ENCODE results near the gene TRIM31. TPM values are rescaled to one million over a fixed set of nuclear protein-coding genes. Genes with fewer than 3 reads are reported as not detected.
"Not testable (repeated sequence)": the region's sequence is repeated elsewhere in the genome, so short reads cannot be mapped to it uniquely, and the experiment has no call there.

The TRIM31 gene
- total and polyA plus RNA-seq, 9 donors, result 0.06 to 0.44 (median 0.12) TPM; not detected in 6

DNA sequence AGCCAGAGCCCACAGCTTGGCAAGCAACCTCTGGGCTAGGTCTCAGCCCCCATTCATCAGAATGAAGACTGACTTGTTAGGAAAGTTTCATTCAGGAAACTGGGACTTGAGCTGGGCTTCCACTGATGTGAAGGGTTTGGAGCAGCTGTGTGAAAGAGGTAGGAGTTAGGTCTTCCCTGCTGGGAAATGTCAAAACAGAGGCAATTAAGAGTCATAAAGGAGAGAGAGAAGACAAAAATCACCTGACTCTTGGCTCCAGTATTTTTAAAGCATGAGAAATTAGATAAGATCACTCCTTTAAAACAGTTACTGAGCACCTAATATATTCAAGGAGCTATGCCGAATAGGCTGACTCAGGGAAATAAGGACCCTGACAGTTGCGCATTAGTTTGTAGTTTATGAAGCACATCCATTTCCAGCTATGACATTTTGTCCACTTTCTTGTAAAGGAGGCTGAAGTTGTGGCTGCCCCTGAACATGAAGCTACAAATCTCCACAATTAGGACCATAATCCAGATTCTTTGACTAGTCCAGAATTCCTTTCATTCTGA is 19.1 kb upstream of the TRIM31 start:
- Histone ChIP-seq H3K9me3 (replicated peaks; ENCODE audit: control insufficient read depth, low read depth, low read length) (no peaks in the 10 kb centered on the region), H3K27ac (ENCODE audit: low read length) (no peak overlapping the region), H3K4me3 (ENCODE audit: low read length) (no peak overlapping the region), H3K4me1 (ENCODE audit: control insufficient read depth, insufficient read depth, low read length) (peaks cover 4% of the 10 kb centered on the region), H3K36me3 (ENCODE audit: control insufficient read depth, insufficient read depth, low read length) (no peaks in the 10 kb centered on the region), H3K27me3 (ENCODE audit: control insufficient read depth, insufficient read depth, low read length) (peaks cover 40% of the 10 kb centered on the region)
- no peak for DNase-seq
- WGBS (ENCODE audit: insufficient coverage), result no CpG with 5 or more reads among the region's 2 CpGs

DNA sequence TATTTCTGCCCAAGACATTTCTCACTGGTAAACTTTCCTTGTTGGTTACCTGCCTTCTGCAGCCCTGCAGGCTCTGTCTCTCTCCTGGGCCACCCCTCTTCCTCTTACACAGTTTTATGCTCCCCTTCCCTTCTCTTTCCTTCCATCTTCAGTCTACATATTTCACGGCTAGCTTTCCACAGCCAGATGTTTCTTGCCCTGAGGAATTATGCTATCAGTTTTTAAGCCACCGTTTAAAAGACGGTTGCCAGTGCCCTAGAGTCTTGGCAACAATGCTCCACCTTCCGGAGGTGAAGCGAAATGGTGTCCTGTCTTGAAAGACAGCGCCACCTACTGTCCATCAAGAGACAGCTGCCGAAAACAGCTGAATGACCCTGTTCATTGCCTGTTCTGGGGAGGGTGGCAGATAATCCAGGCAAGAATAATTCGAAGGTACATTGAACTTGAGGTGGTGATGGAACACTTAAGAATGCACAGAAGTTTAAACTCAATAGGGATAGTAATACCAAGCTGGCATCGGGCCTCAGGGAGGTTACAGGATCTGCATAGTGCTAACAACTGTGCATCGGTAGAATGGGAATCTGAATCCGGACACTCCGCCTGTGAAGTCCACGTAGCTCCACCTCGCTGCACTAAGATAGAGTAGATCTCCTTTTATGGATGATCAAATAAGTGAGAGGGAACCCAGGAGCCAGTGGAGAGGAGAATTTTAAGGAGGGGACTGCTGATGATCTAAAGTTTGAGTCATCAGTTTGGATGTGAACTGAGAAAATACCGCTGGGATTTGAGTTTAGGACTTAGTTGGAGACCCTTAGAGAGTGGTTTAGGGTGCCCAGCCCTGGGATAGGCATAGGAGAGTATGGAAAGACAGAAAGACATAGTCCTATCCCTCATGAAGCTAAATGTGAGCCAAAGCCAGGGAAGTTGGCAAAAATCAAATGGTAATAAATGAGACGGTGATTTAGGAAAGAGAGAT is 18.3 kb upstream of the TRIM31 start:
- Histone ChIP-seq H3K27me3 (ENCODE audit: control insufficient read depth, insufficient read depth, low read length) (peaks cover 47% of the 10 kb centered on the region), H3K4me3 (ENCODE audit: low read length) (no peak overlapping the region), H3K36me3 (ENCODE audit: control insufficient read depth, insufficient read depth, low read length) (no peaks in the 10 kb centered on the region), H3K27ac (ENCODE audit: low read length) (no peak overlapping the region), H3K4me1 (ENCODE audit: control insufficient read depth, insufficient read depth, low read length) (peaks cover 4% of the 10 kb centered on the region), H3K9me3 (replicated peaks; ENCODE audit: control insufficient read depth, low read depth, low read length) (no peaks in the 10 kb centered on the region)
- DNase-seq, result peak; percentile 87
- 33% methylated on average over 13 of the region's 16 CpGs for WGBS (ENCODE audit: insufficient coverage)

DNA sequence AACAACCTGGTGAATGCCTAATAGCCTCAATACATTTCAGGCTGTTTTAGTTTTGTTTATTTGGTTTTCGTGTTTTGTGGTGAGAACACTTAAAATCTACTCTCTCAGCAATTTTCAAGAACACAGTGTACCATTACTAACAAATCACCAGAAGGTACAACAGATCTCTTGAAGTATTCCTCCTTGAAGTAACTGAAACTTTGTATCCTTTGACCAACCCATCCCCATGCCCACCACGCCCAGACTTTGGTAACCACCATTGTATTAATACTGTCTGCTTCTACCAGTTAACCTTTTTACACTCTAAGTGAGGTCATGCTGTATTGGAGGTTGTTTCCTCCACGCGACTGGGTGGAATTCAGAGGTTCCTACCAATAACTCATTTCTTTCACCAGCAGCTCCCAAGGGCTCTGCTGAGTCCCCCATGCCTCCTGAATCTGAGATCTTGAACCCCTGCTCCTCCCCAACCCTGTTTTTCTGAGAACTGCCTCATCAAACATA is 17.3 kb upstream of the TRIM31 start:
- peaks cover 4% of the 10 kb centered on the region for H3K4me1 ChIP-seq (ENCODE audit: control insufficient read depth, insufficient read depth, low read length)
- DNase-seq, result no peak
- H3K9me3 ChIP-seq (replicated peaks; ENCODE audit: control insufficient read depth, low read depth, low read length), result no peaks in the 10 kb centered on the region
- no peak overlapping the region for H3K4me3 ChIP-seq (ENCODE audit: low read length)
- WGBS (ENCODE audit: insufficient coverage), result no CpG with 5 or more reads among the region's 4 CpGs
- no peaks in the 10 kb centered on the region for H3K36me3 ChIP-seq (ENCODE audit: control insufficient read depth, insufficient read depth, low read length)
- H3K27me3 ChIP-seq (ENCODE audit: control insufficient read depth, insufficient read depth, low read length), result peaks cover 54% of the 10 kb centered on the region
- H3K27ac ChIP-seq (ENCODE audit: low read length), result no peak overlapping the region

DNA sequence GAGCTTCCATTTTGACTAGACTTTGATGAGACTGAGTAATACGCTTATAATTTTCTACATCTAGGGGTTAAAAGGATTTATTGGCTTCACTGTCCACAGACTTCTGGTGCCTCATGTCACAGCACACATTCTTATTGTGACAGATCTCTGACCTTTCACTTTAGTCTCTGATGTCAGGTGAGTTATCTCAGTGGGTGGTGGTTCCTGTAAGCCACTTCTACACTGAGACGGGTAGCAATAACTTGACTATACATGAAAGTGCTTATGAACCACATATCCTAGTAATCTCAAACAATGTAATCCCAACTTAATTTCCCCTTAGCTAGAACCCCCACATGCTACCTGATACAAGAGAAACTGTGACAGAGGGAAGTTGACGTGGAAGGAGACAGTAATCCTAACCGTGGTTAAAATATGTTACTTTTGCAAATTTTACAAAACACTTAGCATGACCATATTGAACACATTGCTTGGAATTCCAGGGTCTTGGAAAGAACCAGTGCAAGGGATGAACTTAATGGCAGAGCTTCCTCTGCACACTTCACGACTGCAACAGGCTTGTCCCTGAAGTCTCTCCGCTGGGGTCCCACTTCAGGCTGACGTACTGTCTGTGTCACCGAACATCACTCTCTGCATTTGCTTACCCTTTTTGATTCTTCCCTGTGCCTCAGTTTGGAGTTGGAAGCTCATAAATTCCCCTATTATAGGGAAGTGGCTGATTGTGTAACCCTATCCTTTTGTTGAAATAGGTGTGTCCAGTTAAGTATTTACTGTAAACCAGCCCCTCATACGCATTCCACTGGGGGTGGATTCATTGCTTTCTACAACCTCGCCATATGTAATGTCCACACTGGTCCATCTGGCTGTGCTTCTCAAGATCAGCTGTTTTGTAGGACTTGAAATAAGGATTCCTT is 16.6 kb upstream of the TRIM31 start:
- Histone ChIP-seq H3K27ac (ENCODE audit: low read length) (no peak overlapping the region), H3K9me3 (replicated peaks; ENCODE audit: control insufficient read depth, low read depth, low read length) (no peaks in the 10 kb centered on the region), H3K27me3 (ENCODE audit: control insufficient read depth, insufficient read depth, low read length) (peaks cover 53% of the 10 kb centered on the region), H3K4me3 (ENCODE audit: low read length) (no peak overlapping the region), H3K36me3 (ENCODE audit: control insufficient read depth, insufficient read depth, low read length) (no peaks in the 10 kb centered on the region), H3K4me1 (ENCODE audit: control insufficient read depth, insufficient read depth, low read length) (peaks cover 4% of the 10 kb centered on the region)
- DNase-seq, result no peak
- WGBS (ENCODE audit: insufficient coverage), result 50% methylated on average over 2 of the region's 10 CpGs

DNA sequence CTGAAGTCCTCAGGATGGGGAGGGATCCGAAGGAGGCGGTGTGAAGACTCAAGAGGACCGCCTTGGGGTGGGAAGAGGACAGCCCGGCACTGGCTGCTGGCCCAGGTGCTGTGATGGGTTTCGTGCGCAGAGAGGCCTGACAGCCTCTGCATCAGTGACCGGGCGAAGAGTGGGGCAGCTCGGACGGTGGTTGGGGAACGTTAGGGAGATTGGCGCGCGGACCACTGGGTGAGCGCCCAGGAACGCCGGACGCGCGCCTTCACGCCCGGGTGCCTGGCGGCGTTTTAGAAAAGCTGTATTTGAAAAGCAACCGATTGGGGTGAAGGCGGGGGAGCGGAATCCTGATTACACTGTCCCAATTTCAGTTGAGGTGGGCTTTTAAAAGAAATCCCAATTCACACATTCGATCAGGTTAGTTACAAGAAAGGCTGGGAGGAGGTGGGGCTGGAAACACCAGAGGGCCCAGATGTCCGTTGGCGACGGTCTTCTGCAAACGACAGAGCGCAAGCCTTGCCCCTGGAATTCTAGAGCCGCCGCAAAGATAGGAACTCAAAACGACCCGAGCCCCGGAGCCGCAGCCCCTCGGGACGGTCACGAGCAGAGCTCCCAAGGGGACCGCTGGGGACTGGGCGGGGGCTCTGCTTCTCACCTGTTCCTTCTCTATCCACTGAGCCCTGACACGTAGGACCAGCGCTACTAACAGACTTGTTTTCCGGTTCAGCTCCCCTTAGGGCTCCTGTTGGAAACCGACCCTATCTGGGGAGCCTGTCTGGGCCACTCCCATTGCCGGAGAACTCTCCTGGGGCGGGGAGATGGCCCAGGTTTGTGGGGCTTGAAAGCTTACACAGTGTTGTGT is 14.6 kb upstream of the TRIM31 start:
- Histone ChIP-seq H3K36me3 (ENCODE audit: control insufficient read depth, insufficient read depth, low read length) (no peaks in the 10 kb centered on the region), H3K27ac (ENCODE audit: low read length) (no peak overlapping the region), H3K4me1 (ENCODE audit: control insufficient read depth, insufficient read depth, low read length) (peaks cover 4% of the 10 kb centered on the region), H3K9me3 (replicated peaks; ENCODE audit: control insufficient read depth, low read depth, low read length) (no peaks in the 10 kb centered on the region), H3K4me3 (ENCODE audit: low read length) (no peak overlapping the region), H3K27me3 (ENCODE audit: control insufficient read depth, insufficient read depth, low read length) (peaks cover 55% of the 10 kb centered on the region)
- peak; percentile 7 for DNase-seq
- WGBS (ENCODE audit: insufficient coverage), result 4% methylated on average over 42 of the region's 50 CpGs

DNA sequence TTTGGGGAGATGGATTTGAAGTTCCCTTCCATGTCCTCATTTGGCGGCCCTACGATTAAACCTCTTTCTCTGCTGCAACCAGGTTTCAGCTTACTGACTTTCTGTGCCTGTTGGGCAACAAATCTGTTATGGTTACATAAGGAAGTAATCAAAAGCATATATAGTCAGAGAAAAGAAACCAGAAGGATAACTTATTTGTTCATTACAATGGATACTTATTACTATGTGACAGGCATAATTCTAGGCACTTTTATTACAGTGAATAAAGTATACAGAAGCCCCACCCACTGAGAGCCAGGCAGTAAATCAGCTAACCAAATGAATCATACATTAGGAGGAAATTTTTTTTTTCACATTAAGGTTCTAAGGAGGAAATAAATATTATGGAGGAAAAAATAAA is 9.6 kb upstream of the TRIM31 start:
- DNase-seq, result no peak
- no peaks in the 10 kb centered on the region for H3K9me3 ChIP-seq (replicated peaks; ENCODE audit: control insufficient read depth, low read depth, low read length)
- H3K27me3 ChIP-seq (ENCODE audit: control insufficient read depth, insufficient read depth, low read length), result peaks cover 32% of the 10 kb centered on the region
- no peak overlapping the region for H3K4me3 ChIP-seq (ENCODE audit: low read length)
- no peaks in the 10 kb centered on the region for H3K36me3 ChIP-seq (ENCODE audit: control insufficient read depth, insufficient read depth, low read length)
- H3K27ac ChIP-seq (ENCODE audit: low read length), result no peak overlapping the region
- no CpG with 5 or more reads among the region's 2 CpGs for WGBS (ENCODE audit: insufficient coverage)
- no peaks in the 10 kb centered on the region for H3K4me1 ChIP-seq (ENCODE audit: control insufficient read depth, insufficient read depth, low read length)

DNA sequence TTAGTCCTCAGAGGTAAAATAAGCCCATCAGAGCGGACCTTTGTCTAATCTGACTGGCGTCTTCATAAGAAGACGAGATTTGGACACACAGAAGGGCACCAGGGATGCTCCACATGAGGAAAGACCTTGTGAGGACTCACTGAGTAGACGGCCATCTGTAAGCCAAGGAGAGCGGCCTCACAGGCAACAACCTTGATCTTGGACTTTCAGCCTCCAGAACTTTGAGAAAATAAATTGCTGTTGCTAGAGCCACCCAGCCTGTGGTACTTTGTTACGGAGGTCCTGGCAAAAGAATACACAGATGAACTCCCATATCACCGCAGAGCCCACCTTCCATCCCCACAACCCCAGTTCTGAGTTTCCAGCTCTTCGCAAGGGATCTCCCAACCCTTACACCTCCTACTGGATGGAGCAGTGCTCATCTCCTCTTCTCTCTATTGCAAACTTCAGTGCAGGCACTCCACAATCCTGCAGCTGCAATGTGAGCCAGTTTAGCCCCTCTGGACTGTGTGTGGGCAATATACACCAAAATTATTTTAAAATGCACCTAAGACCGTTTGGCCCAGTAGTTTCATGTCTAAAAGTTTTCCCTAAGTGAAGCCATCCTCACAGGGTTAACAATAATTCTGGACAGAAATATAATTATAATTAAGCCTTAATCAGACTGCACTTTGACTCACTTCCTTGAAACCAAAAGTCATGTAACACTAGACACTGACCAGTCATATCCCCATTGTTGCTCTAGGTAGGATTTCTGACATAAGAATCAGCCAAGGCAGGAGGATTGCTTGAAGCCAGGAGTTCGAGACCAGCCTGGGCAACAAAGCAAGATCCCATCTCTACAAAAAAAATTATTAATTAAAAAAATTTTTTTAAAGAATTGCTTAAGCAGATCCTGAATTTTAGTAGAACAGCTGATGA is 8.8 kb upstream of the TRIM31 start:
- Histone ChIP-seq H3K36me3 (ENCODE audit: control insufficient read depth, insufficient read depth, low read length) (no peaks in the 10 kb centered on the region), H3K9me3 (replicated peaks; ENCODE audit: control insufficient read depth, low read depth, low read length) (no peaks in the 10 kb centered on the region), H3K4me1 (ENCODE audit: control insufficient read depth, insufficient read depth, low read length) (no peaks in the 10 kb centered on the region), H3K27me3 (ENCODE audit: control insufficient read depth, insufficient read depth, low read length) (peaks cover 24% of the 10 kb centered on the region), H3K27ac (ENCODE audit: low read length) (no peak overlapping the region), H3K4me3 (ENCODE audit: low read length) (no peak overlapping the region)
- 89% methylated on average over 7 of the region's 10 CpGs for WGBS (ENCODE audit: insufficient coverage)
- no peak for DNase-seq

DNA sequence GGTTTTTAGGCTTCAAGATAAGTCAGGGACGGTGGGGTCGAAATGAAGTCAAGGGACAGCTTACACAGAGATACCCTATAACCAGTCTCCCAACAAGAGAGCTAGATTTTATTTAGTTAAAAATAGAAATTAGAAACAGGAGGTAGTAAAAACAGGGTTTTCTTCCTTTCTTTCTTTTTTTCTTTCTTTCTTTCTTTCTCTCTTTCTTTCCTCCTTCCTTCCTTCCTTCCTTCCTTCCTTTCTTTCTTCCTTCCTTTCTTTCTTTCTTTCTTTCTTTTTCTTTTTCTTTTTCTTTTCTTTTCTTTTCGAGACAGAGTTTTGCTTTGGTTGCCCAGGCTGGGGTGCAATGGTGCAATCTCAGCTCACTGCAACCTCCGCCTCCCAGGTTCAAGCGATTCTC is 5.8 kb upstream of the TRIM31 start:
- not testable (repeated sequence) for H3K36me3 ChIP-seq (ENCODE audit: control insufficient read depth, insufficient read depth, low read length); H3K4me1 ChIP-seq (ENCODE audit: control insufficient read depth, insufficient read depth, low read length); H3K9me3 ChIP-seq (replicated peaks; ENCODE audit: control insufficient read depth, low read depth, low read length); DNase-seq; H3K27ac ChIP-seq (ENCODE audit: low read length); H3K4me3 ChIP-seq (ENCODE audit: low read length)
- WGBS (ENCODE audit: insufficient coverage), result 73% methylated on average over 2 of the region's 5 CpGs
- H3K27me3 ChIP-seq (ENCODE audit: control insufficient read depth, insufficient read depth, low read length), result peaks cover 21% of the 10 kb centered on the region

Measured in muscle of leg (tissue), 11 donors.